SK-N-SH (cell line): ENCODE data around the gene ELMOD2.

Experiments used
- CHD2 ChIP-seq: fragments of 150-350 bp; IDR thresholded peaks from 2 replicates; pipeline ENCODE4 v1.6.1; 2018; ENCODE audit warnings: low read length; ENCODE audit not compliant: partially characterized antibody
- CTCF ChIP-seq: fragments of 200-600 bp; sonication (generic); IDR thresholded peaks from 2 replicates; pipeline ENCODE4 v1.6.1; 2017; ENCODE audit warnings: antibody characterized with exemption, mild to moderate bottlenecking, moderate library complexity
- ELF1 ChIP-seq: IDR thresholded peaks from 2 replicates; pipeline ENCODE4 v1.4.0; 2012
- EP300 ChIP-seq, 2 experiments: IDR thresholded peaks; 2 replicates each; pipeline versions ENCODE4 v1.4.0 to v1.6.1; 2012; ENCODE audit warnings: borderline replicate concordance in 1 of 2, low read depth in 1 of 2, low read length in 1 of 2
- EZH2phosphoT487 ChIP-seq: fragments of 200-600 bp; sonication (generic); IDR thresholded peaks from 2 replicates; pipeline ENCODE4 v1.6.1; 2017; ENCODE audit warnings: low read depth, mixed run types, mild to moderate bottlenecking, antibody characterized with exemption, moderate library complexity, borderline replicate concordance
- JUND ChIP-seq: IDR thresholded peaks from 2 replicates; pipeline ENCODE4 v1.4.0; 2012
- MEF2A ChIP-seq: IDR thresholded peaks from 2 replicates; pipeline ENCODE4 v1.4.0; 2012; ENCODE audit warnings: low read depth, borderline replicate concordance
- NRF1 ChIP-seq: IDR thresholded peaks from 2 replicates; pipeline ENCODE4 v1.6.1; 2012; ENCODE audit warnings: low read depth, mild to moderate bottlenecking, low read length
- RFX5 ChIP-seq: IDR thresholded peaks from 2 replicates; pipeline ENCODE4 v1.6.1; 2012; ENCODE audit warnings: mild to moderate bottlenecking, improper control_type of control experiment, low read length
- RXRA ChIP-seq: IDR thresholded peaks from 2 replicates; pipeline ENCODE4 v1.4.0; 2012; ENCODE audit warnings: low read depth, mild to moderate bottlenecking, borderline replicate concordance
- TF ChIP-seq, protein P1 (sequence below): IDR thresholded peaks from 2 replicates; pipeline ENCODE4 v1.6.1; 2012; ENCODE audit warnings: mild to moderate bottlenecking, low read depth, low read length, moderate library complexity

- no peak for TF ChIP-seq CHD2
- TF ChIP-seq, protein P1, sequence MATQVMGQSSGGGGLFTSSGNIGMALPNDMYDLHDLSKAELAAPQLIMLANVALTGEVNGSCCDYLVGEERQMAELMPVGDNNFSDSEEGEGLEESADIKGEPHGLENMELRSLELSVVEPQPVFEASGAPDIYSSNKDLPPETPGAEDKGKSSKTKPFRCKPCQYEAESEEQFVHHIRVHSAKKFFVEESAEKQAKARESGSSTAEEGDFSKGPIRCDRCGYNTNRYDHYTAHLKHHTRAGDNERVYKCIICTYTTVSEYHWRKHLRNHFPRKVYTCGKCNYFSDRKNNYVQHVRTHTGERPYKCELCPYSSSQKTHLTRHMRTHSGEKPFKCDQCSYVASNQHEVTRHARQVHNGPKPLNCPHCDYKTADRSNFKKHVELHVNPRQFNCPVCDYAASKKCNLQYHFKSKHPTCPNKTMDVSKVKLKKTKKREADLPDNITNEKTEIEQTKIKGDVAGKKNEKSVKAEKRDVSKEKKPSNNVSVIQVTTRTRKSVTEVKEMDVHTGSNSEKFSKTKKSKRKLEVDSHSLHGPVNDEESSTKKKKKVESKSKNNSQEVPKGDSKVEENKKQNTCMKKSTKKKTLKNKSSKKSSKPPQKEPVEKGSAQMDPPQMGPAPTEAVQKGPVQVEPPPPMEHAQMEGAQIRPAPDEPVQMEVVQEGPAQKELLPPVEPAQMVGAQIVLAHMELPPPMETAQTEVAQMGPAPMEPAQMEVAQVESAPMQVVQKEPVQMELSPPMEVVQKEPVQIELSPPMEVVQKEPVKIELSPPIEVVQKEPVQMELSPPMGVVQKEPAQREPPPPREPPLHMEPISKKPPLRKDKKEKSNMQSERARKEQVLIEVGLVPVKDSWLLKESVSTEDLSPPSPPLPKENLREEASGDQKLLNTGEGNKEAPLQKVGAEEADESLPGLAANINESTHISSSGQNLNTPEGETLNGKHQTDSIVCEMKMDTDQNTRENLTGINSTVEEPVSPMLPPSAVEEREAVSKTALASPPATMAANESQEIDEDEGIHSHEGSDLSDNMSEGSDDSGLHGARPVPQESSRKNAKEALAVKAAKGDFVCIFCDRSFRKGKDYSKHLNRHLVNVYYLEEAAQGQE, result no peak
- no peak for TF ChIP-seq CTCF
- TF ChIP-seq EP300 (IDR thresholded peaks at IDR 0.05; ENCODE audit: borderline replicate concordance in 1 of 2, low read depth in 1 of 2, low read length in 1 of 2), result no peak
- TF ChIP-seq RFX5, result no peak
- no peak for TF ChIP-seq RXRA
- no peak for TF ChIP-seq NRF1
- TF ChIP-seq EZH2phosphoT487, result no peak
- no peak for TF ChIP-seq JUND
- TF ChIP-seq ELF1, result no peak
- no peak for TF ChIP-seq MEF2A
These were observed 19.7 kb upstream of the ELMOD2 start for GRCh38 chr4:140504261-140504660.
